Jurkat, Clone E6-1 (cell line): Measurements from ENCODE around the gene KIRREL3.
A peak's percentile ranks its signal among the peaks of the same experiment; 100 is the strongest.

ENCODE experiments used
- DNase-seq: peaks from one replicate; pipeline ENCODE4 v3.0.0-alpha.2; 2011; ENCODE audit warnings: low read depth, low spot score
- H3K4me3 ChIP-seq: 2 replicates; pipeline ENCODE4 v1.5.1; 2011; ENCODE audit warnings: mild to moderate bottlenecking, low read length, control low read depth, moderate library complexity

Gene KIRREL3

DNA sequence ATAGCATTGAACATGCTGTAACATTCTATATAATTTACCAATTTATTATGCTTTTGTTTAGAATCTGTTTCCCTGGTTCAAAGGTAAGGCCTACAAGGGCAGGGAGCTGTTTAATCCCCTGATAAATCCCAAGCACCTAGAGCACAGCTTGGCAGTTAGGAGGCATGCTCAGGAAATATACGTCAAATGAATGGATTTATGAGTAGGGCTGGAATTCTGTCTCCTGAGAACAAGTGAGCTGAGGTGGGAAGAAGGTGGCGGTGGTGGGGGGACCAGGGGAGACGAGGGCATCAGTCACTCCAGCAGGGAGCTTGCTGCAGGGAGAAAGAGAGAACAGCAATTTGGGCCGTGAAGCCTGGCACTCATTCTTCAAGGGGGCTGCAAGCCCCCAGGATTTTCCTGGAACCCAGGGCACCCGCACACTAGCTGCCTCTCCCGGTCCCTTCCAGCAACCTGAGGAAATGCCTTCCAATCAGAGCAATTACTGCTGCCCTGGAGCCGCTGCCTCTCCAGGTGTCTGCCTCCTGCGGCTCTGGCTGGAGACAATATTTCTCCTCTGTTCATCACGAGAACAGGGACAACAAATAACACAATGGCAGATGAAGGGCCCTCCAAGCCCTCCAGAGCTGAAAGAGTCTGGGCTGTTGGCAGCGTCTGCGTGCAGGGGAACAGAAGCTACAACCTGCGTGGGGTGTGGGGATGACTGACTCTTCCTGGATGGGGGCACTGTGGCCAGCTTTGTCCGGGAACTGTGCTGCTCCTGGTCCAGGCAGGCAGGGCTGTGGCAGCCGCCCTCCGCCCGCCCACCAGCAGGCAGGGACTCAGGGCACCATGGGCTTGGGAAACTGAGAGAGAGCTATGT is 411.7 kb downstream of the KIRREL3 start:
- no peak for DNase-seq
- no peak overlapping the region for H3K4me3 ChIP-seq

DNA sequence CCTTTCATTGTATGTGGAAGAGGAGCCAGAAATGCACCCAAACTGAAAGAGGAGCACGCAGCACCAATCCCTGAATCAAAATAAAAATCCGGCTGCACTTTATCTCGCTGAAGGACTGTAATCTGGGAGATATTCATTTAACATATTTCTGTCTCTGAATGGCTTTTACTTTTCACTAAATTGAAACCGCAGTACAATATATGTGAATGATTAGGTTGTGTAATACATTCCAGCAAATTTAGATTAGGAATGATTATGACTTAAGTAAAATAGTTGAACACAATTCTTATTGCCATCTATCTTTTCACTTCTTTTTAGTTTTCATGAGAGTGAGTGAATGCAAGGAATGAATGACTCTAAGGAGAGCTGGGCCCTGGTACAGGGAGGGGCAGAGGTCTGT is 413.0 kb downstream of the KIRREL3 start:
- no peak for DNase-seq
- H3K4me3 ChIP-seq: no peak overlapping the region

DNA sequence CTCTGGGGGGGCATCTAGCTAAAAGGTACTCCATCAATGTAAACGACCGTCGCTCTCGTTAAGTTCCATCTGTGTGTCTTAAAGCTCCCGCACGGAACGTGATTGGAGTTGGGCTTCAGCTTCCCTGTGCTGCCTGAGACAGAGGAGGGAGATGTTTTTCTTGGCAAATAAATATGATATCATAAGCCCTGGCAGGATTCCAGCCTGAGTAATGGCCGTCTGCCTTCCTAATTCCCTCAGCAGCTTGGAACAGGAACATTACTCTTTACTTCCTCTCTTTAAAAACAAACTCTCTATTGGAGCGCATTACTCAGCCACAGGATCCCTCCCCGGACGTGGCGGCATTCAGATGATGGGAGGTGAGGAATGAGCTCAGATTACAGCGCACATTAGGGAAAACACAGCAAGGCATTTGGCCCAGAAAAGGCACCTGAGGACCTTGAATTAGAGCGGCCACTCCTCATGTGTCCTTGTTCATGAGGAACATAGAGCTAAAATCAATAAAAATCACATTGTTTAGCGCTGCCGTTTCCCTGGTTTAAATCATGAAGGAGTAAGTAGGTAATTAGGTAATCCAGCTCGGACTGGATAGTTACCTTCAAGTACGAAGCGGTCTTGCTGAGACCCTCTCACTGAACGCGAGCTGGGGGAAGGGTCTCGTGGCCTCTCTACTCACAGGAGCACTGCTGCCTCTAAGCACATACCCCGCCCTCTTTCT is 414.6 kb downstream of the KIRREL3 start:
- no peak for DNase-seq
- H3K4me3 ChIP-seq: no peak overlapping the region

DNA sequence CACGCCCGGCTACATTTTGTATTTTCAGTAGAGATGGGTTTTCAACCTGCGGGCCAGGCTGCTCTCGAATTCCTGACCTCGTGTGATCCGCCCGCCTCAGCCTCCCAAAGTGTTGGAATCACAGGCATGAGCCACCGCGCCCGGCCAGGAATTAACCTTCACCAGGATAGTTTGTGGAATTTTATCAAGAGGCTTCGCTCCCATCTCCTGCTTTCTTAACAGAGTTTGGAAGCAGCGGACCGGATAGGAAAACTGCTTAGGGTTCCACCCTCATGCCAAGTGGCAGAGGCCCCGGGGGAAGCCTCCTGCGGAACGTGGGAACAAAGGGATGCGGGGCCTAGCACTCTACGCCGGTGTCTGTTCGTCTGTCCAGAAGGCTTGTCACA is 415.2 kb downstream of the KIRREL3 start:
- DNase-seq: no peak
- no peak overlapping the region for H3K4me3 ChIP-seq

DNA sequence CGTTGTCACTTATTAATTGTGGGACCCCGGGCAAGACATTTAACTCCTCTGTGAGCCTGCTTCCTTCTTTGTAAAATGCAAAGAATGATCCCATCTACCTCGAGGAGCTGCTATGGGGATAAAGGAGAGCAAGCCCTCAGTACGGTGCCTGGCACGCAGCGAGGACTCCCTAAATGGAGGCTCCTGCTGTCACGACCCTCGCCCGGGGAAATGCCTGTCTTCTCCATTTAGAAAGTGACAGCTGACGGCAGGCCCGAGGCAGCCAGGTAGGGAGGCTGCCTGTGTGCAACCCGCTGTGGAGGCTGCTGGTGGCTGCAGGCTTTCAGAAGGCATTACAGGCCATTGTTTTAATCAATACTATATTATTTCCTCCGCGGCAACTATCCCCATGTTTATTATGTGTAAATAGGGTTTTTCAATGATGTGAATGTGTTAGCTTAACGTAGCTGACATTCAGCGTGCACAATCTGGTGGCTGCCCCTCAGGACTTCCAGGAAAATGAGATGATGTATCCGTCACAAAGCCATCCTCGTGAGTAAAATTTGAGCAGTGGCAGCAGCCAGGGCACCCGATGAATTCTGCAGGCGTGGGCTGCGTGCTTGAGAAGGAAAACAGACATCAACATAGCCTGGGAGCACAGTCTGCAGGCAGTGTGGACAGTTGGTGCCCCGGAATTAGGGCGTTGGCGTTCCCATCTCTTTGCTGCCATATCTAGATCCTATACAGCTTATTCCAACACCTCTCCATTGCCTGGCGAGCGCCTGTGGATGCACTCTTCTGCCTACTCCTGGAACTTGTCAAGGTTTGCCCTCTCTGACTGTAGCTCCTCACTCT is 416.8 kb downstream of the KIRREL3 start:
- no peak overlapping the region for H3K4me3 ChIP-seq
- no peak for DNase-seq

DNA sequence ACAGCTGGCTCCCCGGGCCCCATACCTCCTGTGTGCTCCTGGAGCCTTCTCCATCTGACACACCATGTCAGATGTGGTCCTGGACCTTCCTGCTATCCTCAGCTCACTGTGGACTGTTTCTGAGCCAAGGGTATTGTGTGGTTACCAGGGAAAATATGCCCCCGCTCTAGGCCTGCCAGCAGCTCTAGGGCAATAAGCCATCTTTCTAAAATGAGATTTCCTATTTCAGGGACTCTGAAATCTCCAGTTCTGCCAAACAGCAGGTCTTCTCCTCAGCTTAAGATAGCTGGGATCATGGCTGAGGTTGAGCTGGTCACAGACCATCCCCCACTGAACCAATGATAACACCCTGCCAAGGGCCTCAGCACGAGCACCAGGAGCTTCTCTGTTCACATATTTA is 417.5 kb downstream of the KIRREL3 start:
- no peak for DNase-seq
- no peak overlapping the region for H3K4me3 ChIP-seq

DNA sequence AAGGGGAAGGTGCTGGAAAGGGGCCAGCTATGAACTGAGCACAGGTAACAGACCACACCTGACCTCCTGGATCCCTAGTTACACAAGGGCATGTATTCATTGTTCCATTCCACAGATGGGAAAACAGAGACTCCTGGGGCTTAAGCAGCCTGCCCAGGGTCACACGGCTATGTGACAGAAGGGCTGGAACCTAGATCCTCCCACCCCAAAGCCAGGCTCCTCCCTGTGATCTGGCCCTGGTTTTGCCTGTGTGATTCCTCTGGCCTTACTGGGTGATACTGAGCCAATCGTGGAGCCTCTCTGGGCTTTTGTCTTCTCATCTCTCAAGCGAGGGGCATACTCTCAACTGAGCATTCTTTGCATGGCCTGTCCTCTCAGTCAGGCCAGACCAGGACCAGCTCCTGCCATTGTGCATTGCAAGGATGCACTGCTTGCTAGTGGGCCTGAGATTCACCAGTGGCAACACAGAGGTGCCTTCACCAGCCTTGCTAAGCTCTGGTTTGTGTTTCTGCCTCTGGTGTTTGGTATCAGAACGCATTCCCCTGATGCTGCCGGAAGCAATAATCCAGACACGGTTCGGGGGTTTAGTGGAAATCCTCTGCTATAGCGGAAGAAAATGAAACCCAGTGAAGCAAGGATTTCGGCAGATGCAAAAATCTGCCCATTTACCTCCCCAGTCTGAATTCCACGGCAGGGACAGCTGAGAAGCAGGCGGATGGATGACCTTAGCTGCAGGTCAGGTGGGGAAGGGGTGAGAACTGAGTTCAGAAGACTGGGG is 418.5 kb downstream of the KIRREL3 start:
- DNase-seq: no peak
- no peak overlapping the region for H3K4me3 ChIP-seq

DNA sequence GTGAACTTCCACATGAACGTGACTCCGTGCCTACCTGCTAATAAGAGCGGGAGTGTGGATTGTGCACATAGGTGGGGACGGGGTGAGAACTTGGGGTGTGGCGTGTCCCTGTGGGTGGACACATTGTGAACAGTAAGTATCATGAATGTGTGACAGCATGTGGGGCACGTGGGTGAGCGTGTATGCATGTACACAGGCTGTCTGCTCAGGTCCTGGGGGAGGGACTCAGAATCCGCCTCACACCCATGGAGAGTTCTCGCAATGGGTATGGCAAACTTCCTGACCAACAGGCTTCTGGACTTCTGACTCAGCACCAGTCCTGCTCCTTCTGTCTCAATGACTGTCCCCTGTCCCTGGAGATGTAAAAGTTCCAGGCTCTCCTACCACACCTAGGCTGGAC is 422.1 kb downstream of the KIRREL3 start:
- no peak for DNase-seq
- no peak overlapping the region for H3K4me3 ChIP-seq

DNA sequence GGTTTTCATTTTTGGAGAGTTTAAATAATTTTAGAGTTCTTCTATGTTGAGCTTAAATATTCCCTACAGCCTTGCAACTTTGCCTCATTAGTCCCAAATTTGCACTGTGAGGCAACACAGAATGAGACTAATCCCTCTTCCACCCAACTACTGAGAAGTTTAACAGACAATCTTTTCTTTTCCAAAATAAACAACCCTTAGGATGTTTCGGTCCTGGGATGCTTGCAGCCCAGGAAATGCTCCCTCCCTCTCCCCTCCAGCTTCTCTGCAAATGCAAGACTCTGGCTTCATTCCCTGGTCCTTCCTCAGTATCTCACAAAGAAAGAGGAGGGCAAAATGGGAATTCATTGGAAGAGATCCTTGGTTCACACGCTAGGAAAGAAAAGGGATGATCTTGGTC is 422.5 kb downstream of the KIRREL3 start:
- no peak for DNase-seq
- no peak overlapping the region for H3K4me3 ChIP-seq

DNA sequence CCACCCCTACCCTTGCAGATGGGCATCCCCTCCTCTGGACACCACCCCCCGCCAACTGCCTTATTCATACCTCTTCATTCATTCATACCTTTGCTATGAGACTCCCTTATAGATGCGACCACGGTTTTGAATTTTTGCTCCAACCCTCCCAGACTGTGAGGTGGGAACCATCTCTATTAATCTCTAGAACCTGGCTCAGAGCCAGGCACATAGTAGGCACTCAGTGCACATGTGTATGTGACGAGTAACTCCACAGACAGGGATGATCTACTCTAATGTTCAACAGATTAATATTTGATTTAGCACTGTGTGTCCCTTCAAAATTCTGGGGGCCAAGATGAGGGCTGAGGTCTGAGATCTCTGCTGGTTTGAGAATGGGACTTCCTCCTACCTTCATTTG is 424.7 kb downstream of the KIRREL3 start:
- DNase-seq: no peak
- H3K4me3 ChIP-seq: no peak overlapping the region

DNA sequence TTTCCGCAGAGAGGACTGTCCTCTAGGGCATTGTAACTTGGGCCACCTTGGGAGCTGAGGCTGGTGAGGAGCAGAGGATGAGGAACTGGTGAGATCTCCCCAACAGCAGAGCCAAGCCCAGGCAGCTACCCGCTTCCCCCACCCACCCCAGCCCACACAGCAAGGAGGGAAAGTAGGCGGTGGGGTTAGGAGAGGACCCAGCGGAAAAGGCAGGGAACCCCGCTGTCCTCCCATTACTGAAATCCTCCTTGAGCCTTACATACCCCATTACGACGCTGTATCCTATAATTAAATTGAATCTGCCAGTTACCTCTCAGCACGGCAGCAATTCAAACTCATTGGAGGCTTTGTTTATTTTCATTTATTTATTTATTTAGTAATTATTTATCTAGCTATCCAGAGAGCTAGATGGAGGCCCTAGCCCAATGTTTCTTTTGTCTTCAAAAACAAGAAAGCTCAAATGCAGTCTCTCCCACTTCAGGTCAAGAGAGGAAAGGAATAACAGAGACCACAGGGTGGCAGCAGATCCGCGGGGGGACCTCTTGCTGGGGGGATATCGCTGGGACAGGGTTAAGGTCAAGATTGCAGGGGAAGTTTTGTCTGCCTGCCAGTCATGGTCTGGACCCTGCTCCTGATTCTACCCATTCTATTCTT is 427.1 kb downstream of the KIRREL3 start:
- no peak for DNase-seq
- no peak overlapping the region for H3K4me3 ChIP-seq

DNA sequence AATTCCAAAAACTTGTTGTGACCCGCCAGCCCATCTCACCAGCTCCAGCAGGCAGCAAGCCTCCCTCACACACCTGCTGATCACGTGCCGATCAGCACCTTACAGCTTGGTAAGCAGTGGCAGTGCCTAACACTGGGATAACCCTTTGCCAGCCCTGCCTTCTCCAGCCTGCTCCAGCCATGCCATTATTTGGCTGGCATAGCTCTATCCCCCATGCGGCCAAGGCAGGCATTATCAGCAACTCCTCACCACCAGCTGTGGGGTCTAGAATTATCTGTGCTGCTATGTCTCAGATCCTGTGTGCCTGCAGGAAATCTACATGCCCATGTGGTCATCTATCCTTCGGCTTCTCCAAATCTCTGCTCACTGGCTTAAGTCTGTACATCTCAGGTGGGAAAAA is 430.1 kb downstream of the KIRREL3 start:
- no peak for DNase-seq
- H3K4me3 ChIP-seq: no peak overlapping the region

DNA sequence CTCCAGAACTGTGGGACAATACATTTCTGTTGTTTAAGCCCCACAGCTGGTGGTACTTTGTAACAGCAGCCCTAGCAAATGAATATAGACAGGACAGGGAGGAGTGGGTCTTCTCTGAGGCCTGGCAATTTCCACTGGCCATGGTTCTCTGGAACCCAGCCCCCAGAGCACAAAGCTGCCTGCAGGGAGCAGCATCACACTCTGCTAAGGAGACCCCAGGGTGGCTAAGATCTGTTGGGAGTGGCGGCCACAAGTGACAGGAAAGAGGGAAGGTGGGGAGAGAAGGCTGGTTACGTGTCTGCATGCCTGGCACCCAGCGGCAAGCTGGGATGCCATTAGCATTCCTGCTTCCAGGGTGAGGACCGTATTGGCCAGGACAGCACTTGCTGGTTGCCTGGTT is 433.2 kb downstream of the KIRREL3 start:
- no peak overlapping the region for H3K4me3 ChIP-seq
- DNase-seq: no peak

DNA sequence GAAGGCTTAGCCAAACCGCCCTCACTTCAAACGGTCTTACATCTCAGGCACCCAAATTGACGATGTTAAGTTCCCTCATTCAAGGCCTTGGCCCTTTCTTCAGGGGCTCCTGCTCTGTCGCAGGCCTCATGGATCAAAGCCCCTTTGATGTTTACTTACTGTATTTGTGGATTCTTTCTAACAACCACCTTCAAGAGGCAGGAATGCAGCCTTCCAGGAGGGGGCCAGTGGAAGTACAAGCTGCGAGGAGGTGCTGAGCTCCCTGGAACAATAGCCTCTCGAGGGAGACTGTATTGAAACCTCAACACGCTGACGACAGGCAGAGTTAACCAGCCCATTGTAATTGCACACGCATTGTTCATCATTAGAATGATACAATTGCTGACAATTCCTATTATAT is 436.0 kb downstream of the KIRREL3 start:
- DNase-seq: no peak
- no peak overlapping the region for H3K4me3 ChIP-seq

DNA sequence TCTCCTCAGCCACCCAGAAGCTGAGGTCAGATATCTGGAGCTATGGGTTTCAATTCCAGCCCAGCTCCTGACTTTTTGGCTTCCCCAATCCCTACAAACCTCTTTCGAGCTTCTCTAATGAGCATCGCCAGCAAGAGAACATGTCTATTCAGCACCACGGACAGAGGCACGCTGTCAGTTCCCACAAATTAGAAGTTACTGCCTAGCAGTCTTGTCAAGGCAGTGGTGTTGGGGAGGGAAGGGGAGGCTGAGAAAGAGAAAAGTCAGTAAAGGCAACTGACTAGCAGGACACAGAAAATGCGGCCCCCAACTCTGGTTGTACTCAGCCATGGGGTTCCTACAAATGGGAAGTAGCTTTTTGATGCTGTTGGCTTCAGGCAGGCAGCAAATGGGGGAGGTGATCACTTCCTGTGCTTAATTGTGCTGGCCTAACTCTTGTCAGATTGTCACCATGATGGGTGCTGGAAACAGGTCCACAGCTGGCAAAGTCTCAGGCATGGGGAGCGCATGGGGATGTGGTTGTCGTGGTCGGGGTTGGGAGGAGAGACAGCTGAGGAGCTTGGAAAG is 439.2 kb downstream of the KIRREL3 start:
- H3K4me3 ChIP-seq: no peak overlapping the region
- peak; percentile 64 for DNase-seq

DNA sequence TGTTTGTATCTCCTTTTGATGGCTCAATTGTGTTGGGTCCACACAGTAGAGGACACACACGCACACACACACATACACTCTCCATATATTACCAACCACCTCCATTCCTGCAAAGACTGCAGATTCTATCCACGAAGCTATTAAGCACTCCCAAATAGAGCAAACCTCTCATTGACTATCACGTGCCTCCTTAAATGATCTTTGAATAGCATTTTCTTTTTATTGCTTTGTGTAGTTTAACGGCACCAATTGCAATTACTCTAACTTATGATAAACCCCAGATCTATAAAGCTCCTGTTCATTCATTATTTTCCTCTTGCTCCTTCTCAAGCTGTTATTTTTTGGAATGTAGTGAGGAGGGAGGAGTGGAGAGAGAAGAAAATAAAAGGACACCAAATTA is 440.3 kb downstream of the KIRREL3 start:
- DNase-seq: no peak
- no peak overlapping the region for H3K4me3 ChIP-seq

DNA sequence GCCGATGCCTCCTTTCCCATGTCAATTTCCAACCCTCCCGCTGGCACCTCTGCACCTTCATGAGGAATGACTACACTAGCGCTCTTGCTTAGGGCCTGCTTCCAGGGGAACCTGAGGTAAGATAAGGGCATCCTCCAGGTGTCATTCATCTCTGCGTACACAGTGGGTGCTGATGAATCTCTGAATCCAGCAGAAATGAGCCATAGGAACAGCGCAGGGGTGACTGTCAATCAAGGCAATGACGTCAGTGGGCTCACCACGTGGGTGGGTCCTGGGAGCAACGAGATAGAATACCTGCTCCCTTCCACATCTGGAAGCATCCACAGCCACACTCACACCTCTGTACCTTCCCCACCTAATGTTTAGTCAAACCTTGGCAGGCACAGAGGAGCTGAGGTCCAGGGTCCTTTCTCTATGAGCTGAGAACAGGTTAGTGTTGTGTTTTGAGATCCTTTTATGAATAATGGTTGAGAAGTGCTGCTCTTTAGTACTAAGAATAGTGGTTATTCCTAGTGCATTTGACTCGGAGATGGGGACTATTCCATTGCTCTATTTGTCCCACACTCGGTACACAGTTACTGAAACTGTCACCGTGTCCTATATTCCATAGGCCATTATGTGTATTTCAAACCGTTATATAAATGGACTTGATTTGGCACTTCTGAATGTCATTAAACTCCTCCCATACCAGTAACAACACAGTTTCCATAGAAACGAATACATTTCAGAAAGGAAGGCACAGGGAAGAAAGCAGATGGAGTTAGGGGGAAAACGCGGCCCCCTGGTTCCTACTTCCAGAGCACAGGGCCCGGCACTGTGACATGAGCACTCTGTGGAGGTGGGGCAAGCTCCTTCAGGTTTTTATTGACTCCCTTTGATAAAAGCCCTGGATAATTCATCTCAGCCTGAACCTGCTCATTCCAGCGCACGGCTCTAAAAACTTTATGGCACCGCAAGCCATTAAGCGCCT is 451.7 kb downstream of the KIRREL3 start:
- H3K4me3 ChIP-seq: no peak overlapping the region
- no peak for DNase-seq
